Loucy (cell line): ENCODE data around the gene IGFBP6.
"Not testable (repeated sequence)": the region's sequence is repeated elsewhere in the genome, so short reads cannot be mapped to it uniquely, and the experiment has no call there.

Source experiments
- H2AFZ ChIP-seq: fragments of 200-600 bp; sonication (generic); 2 replicates; pipeline ENCODE4 v1.6.0; 2016; ENCODE audit warnings: antibody characterized with exemption, mild to moderate bottlenecking, low read length, moderate library complexity
- H3F3A ChIP-seq: fragments of 200-600 bp; 2 replicates; pipeline ENCODE4 v1.6.0; 2016; ENCODE audit warnings: antibody characterized with exemption, low read depth, mild to moderate bottlenecking
- H3K27me3 ChIP-seq: fragments of 200-600 bp; sonication (generic); 2 replicates; pipeline ENCODE4 v1.6.1; 2014; ENCODE audit warnings: low read length, mild to moderate bottlenecking; ENCODE audit not compliant: insufficient read depth, poor library complexity, severe bottlenecking
- H3K36me3 ChIP-seq: fragments of 200-600 bp; sonication (generic); 2 replicates; pipeline ENCODE4 v1.6.1; 2016; ENCODE audit warnings: low read length; ENCODE audit not compliant: insufficient read depth
- H3K4me1 ChIP-seq: fragments of 200-600 bp; sonication (generic); 2 replicates; pipeline ENCODE4 v1.5.1; 2014; ENCODE audit warnings: low read length, mild to moderate bottlenecking; ENCODE audit not compliant: insufficient read depth, poor library complexity, severe bottlenecking
- H3K4me2 ChIP-seq: fragments of 200-600 bp; sonication (generic); 2 replicates; pipeline ENCODE4 v1.6.0; 2014; ENCODE audit warnings: antibody characterized with exemption, low read length, low read depth, mild to moderate bottlenecking; ENCODE audit not compliant: poor library complexity, severe bottlenecking
- H3K4me3 ChIP-seq: fragments of 200-600 bp; sonication (generic); 2 replicates; pipeline ENCODE4 v1.5.1; 2014; ENCODE audit warnings: low read length, mild to moderate bottlenecking, mixed read lengths; ENCODE audit not compliant: poor library complexity, severe bottlenecking
- H3K79me2 ChIP-seq: fragments of 200-600 bp; sonication (generic); 2 replicates; pipeline ENCODE4 v1.6.1; 2014; ENCODE audit warnings: low read length; ENCODE audit not compliant: insufficient read depth
- H3K9ac ChIP-seq: fragments of 200-600 bp; sonication (generic); 2 replicates; pipeline ENCODE4 v1.6.0; 2014; ENCODE audit warnings: mild to moderate bottlenecking, low read depth, low read length, moderate library complexity; ENCODE audit not compliant: poor library complexity, severe bottlenecking
- H3K9me2 ChIP-seq: fragments of 200-600 bp; sonication (generic); replicated peaks from 2 replicates; pipeline ENCODE4 v1.6.1; 2016; ENCODE audit warnings: low read depth, low read length, mixed read lengths
- H3K9me3 ChIP-seq: fragments of 200-600 bp; sonication (generic); 2 replicates; pipeline ENCODE4 v1.6.1; 2014; ENCODE audit warnings: mild to moderate bottlenecking, antibody characterized with exemption, low read length, low read depth; ENCODE audit not compliant: insufficient read depth
- H4K20me1 ChIP-seq: fragments of 200-600 bp; sonication (generic); 2 replicates; pipeline ENCODE4 v1.6.0; 2014; ENCODE audit warnings: antibody characterized with exemption, low read length, mild to moderate bottlenecking; ENCODE audit not compliant: insufficient read depth, poor library complexity, severe bottlenecking
- CTCF ChIP-seq: fragments of 200-600 bp; sonication (generic); conservative IDR thresholded peaks from 2 replicates; pipeline ENCODE4 v1.5.1; 2014; ENCODE audit warnings: mild to moderate bottlenecking, antibody characterized with exemption, low read length
- EZH2phosphoT487 ChIP-seq: fragments of 200-600 bp; IDR thresholded peaks from 2 replicates; pipeline ENCODE4 v1.6.1; 2018; ENCODE audit warnings: antibody characterized with exemption, mild to moderate bottlenecking, moderate library complexity, borderline replicate concordance

Gene IGFBP6

GRCh38 chr12:53093777-53094393 is 3.6 kb upstream of the IGFBP6 start:
- Histone ChIP-seq H4K20me1 (no peaks in the 10 kb centered on the region), H3K79me2 (no peaks in the 10 kb centered on the region), H3K9me2 (no peaks in the 10 kb centered on the region), H3K9me3 (no peaks in the 10 kb centered on the region), H3K27me3 (no peaks in the 10 kb centered on the region), H3F3A (no peaks in the 10 kb centered on the region; the same call in 1 of the 2 replicates), H3K4me3 (no peak overlapping the region), H3K9ac (no peak overlapping the region), H2AFZ (peak overlapping the region; percentile 46; the same call in 1 of the 2 replicates), H3K4me1 (peaks cover 26% of the 10 kb centered on the region), H3K4me2 (no peak overlapping the region), H3K36me3 (no peaks in the 10 kb centered on the region)
- TF ChIP-seq CTCF (no peak), EZH2phosphoT487 (no peak)

GRCh38 chr12:53094394-53094787 is 3.1 kb upstream of the IGFBP6 start:
- H3K36me3 ChIP-seq, result no peaks in the 10 kb centered on the region
- H3K79me2 ChIP-seq, result no peaks in the 10 kb centered on the region
- no peak overlapping the region for H3K9ac ChIP-seq
- no peak overlapping the region for H3K4me2 ChIP-seq
- H3K27me3 ChIP-seq, result no peaks in the 10 kb centered on the region
- H3K9me2 ChIP-seq, result no peaks in the 10 kb centered on the region
- H3K4me3 ChIP-seq, result no peak overlapping the region
- no peaks in the 10 kb centered on the region for H4K20me1 ChIP-seq
- H2AFZ ChIP-seq, result peak overlapping the region; percentile 46; the same call in 1 of the 2 replicates
- no peaks in the 10 kb centered on the region for H3K9me3 ChIP-seq
- TF ChIP-seq EZH2phosphoT487, result no peak
- no peak for TF ChIP-seq CTCF
- no peaks in the 10 kb centered on the region; the same call in 1 of the 2 replicates for H3F3A ChIP-seq
- H3K4me1 ChIP-seq, result peaks cover 31% of the 10 kb centered on the region

GRCh38 chr12:53094796-53095595 is 2.5 kb upstream of the IGFBP6 start:
- H2AFZ ChIP-seq, H3K9me3 ChIP-seq, H3K9ac ChIP-seq, H3F3A ChIP-seq, H3K79me2 ChIP-seq, H3K9me2 ChIP-seq, H3K36me3 ChIP-seq, H3K4me2 ChIP-seq, H3K4me3 ChIP-seq, H3K27me3 ChIP-seq, H4K20me1 ChIP-seq: not testable (repeated sequence)
- H3K4me1 ChIP-seq, result peaks cover 31% of the 10 kb centered on the region

GRCh38 chr12:53095596-53095895 is 1.9 kb upstream of the IGFBP6 start:
- H3K36me3 ChIP-seq, H3K9me2 ChIP-seq, H3K79me2 ChIP-seq, H3K9me3 ChIP-seq, H4K20me1 ChIP-seq, H3K27me3 ChIP-seq, H2AFZ ChIP-seq, H3K9ac ChIP-seq, H3K4me2 ChIP-seq, H3F3A ChIP-seq, H3K4me3 ChIP-seq: not testable (repeated sequence)
- H3K4me1 ChIP-seq, result peaks cover 31% of the 10 kb centered on the region
